ENCODE measurements around the gene UBR2.
"Not testable (repeated sequence)": the region's sequence is repeated elsewhere in the genome, so short reads cannot be mapped to it uniquely, and the experiment has no call there.

The UBR2 gene

DNA sequence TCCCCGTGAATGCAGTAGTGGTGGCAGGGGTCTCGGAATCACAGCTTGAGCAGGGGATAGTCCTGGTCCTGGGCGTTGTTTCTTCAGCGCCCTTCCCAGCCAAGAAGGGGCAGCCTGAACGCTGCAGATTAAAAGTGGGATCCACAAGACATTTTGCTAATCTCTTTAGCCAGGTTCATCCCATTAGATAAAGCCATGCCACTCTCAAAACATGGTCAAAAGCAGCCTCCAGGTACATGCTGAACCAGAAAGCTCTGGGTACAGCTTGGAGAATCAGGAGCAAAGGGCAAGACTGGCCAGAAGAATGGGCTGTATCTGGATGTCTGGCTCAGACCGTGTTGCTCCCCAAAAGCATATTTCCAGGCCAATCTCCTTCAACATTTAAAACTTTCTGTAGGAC, 158.7 kb downstream of the UBR2 start, which contains the start of gene PRPH2:
PRPH2 (minus strand) TSS at position 101 of the 400 bp plus-strand sequence. CDS start 263 bp downstream, outside the sequence.
- H3K27me3 ChIP-seq (ENCODE audit: control insufficient read depth, insufficient read depth, low read length) = no peaks in the 10 kb centered on the region
- no peak within 1 kb of the TSS for H3K9ac ChIP-seq (ENCODE audit: low read depth, low read length)
- H3K36me3 ChIP-seq (ENCODE audit: control insufficient read depth, insufficient read depth, low read length) = no peaks in the 10 kb centered on the region
- peaks cover 7% of the 10 kb centered on the region for H3K4me1 ChIP-seq (ENCODE audit: control insufficient read depth, insufficient read depth, low read length)
- H3K9me3 ChIP-seq (ENCODE audit: control insufficient read depth, insufficient read depth, low read length) = no peaks in the 10 kb centered on the region
- H3K4me3 ChIP-seq (ENCODE audit: low read depth, low read length) = no peak within 1 kb of the TSS

DNA sequence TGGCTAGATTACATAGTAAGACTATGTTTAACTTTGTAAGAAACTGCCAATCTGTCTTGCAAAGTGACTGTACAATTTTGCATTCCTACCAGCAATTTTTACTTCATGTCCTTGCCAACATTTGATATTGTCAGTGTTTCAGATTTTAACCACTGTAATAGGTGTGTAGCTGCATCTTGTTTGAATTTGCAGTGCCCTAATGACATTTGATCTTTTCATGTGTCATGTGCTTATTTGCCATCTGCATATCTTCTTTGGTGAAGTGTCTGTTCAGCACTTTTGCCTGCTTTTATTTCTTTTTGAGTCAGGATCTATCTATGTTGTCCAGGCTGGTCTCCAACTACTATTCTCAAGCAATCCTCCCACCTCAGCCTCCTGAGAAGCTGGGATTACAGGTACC, 161.0 kb downstream of the UBR2 start:
- peaks cover 7% of the 10 kb centered on the region for H3K4me1 ChIP-seq (ENCODE audit: control insufficient read depth, insufficient read depth, low read length)

DNA sequence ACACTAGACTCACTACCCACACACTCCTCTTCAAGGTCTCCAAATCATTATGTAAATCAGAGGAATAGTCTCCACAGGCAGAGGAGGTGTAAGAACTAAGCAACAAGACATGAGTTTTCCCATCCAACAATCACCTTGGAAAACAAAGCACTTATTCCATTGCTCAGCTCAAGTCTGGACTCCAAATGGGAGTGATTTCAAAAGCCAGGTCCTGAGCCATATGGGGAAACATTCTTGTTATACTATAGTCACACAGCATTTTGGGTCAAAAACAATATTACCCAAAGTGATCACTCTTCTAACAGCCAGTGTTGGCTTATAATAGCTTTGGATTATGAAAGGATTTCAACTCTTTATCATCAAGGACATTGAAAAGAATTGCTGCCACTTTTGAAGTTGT, 162.2 kb downstream of the UBR2 start:
- H3K9me3 ChIP-seq (ENCODE audit: control insufficient read depth, insufficient read depth, low read length) = no peaks in the 10 kb centered on the region
- no peak overlapping the region for H3K4me3 ChIP-seq (ENCODE audit: low read depth, low read length)
- no peaks in the 10 kb centered on the region for H3K27me3 ChIP-seq (ENCODE audit: control insufficient read depth, insufficient read depth, low read length)
- peak overlapping the region; percentile 18 for H3K9ac ChIP-seq (ENCODE audit: low read depth, low read length)
- peaks cover 7% of the 10 kb centered on the region for H3K4me1 ChIP-seq (ENCODE audit: control insufficient read depth, insufficient read depth, low read length)
- H3K36me3 ChIP-seq (ENCODE audit: control insufficient read depth, insufficient read depth, low read length) = no peaks in the 10 kb centered on the region

More for the DNA sequence above, 161.0 kb downstream of the UBR2 start:
- Histone ChIP-seq H3K36me3 (ENCODE audit: control insufficient read depth, insufficient read depth, low read length) (no peaks in the 10 kb centered on the region), H3K9ac (ENCODE audit: low read depth, low read length) (no peak overlapping the region), H3K4me3 (ENCODE audit: low read depth, low read length) (no peak overlapping the region), H3K9me3 (ENCODE audit: control insufficient read depth, insufficient read depth, low read length) (no peaks in the 10 kb centered on the region), H3K27me3 (ENCODE audit: control insufficient read depth, insufficient read depth, low read length) (no peaks in the 10 kb centered on the region)

- H3K9ac ChIP-seq (ENCODE audit: low read depth, low read length) = peak overlapping the region; percentile 18
- no peaks in the 10 kb centered on the region for H3K36me3 ChIP-seq (ENCODE audit: control insufficient read depth, insufficient read depth, low read length)
- H3K27me3 ChIP-seq (ENCODE audit: control insufficient read depth, insufficient read depth, low read length) = no peaks in the 10 kb centered on the region
- H3K9me3 ChIP-seq (ENCODE audit: control insufficient read depth, insufficient read depth, low read length) = no peaks in the 10 kb centered on the region
- peaks cover 7% of the 10 kb centered on the region for H3K4me1 ChIP-seq (ENCODE audit: control insufficient read depth, insufficient read depth, low read length)
- no peak overlapping the region for H3K4me3 ChIP-seq (ENCODE audit: low read depth, low read length)
These were observed 162.8 kb downstream of the UBR2 start for GRCh38 chr6:42726485-42727086.

DNA sequence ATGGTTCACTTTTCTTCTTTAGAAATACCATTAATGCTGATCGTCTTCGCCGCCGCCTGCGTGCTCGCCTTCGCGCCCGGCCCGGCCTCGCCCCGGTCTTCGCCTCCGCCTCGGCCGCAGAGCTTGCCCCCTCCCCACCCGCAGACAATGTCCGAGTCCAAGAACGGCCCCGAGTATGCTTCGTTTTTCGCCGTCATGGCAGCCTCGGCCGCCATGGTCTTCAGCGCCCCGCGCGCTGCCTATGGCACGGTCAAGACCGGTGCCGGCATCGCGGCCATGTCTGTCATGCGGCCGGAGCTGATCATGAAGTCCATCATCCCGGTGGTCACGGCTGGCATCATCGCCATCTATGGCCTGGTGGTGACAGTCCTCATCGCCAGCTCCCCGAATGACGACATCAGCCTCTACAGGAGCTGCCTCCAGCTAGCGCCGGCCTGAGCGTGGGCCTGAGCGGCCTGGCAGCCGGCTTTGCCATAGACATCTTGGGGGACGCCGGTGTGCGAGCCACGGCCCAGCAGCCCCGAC, 163.3 kb downstream of the UBR2 start:
- Histone ChIP-seq H3K9me3 (ENCODE audit: control insufficient read depth, insufficient read depth, low read length) (no peaks in the 10 kb centered on the region), H3K4me3 (ENCODE audit: low read depth, low read length) (no peak overlapping the region), H3K36me3 (ENCODE audit: control insufficient read depth, insufficient read depth, low read length) (no peaks in the 10 kb centered on the region), H3K9ac (ENCODE audit: low read depth, low read length) (no peak overlapping the region), H3K27me3 (ENCODE audit: control insufficient read depth, insufficient read depth, low read length) (no peaks in the 10 kb centered on the region), H3K4me1 (ENCODE audit: control insufficient read depth, insufficient read depth, low read length) (peaks cover 7% of the 10 kb centered on the region)

GRCh38 chr6:42727627-42728026, 163.8 kb downstream of the UBR2 start:
- no peak overlapping the region for H3K4me3 ChIP-seq (ENCODE audit: low read depth, low read length)
- H3K9ac ChIP-seq (ENCODE audit: low read depth, low read length) = no peak overlapping the region

GRCh38 chr6:42729731-42730130, 165.9 kb downstream of the UBR2 start:
- no peak overlapping the region for H3K4me3 ChIP-seq (ENCODE audit: low read depth, low read length)
- H3K27me3 ChIP-seq (ENCODE audit: control insufficient read depth, insufficient read depth, low read length) = no peaks in the 10 kb centered on the region
- no peak overlapping the region for H3K9ac ChIP-seq (ENCODE audit: low read depth, low read length)
- H3K36me3 ChIP-seq (ENCODE audit: control insufficient read depth, insufficient read depth, low read length) = no peaks in the 10 kb centered on the region
- H3K9me3 ChIP-seq (ENCODE audit: control insufficient read depth, insufficient read depth, low read length) = no peaks in the 10 kb centered on the region
- H3K4me1 ChIP-seq (ENCODE audit: control insufficient read depth, insufficient read depth, low read length) = peaks cover 7% of the 10 kb centered on the region

More at GRCh38 chr6:42727627-42728026, 163.8 kb downstream of the UBR2 start:
- no peaks in the 10 kb centered on the region for H3K9me3 ChIP-seq (ENCODE audit: control insufficient read depth, insufficient read depth, low read length)
- no peaks in the 10 kb centered on the region for H3K27me3 ChIP-seq (ENCODE audit: control insufficient read depth, insufficient read depth, low read length)
- H3K36me3 ChIP-seq (ENCODE audit: control insufficient read depth, insufficient read depth, low read length) = no peaks in the 10 kb centered on the region
- H3K4me1 ChIP-seq (ENCODE audit: control insufficient read depth, insufficient read depth, low read length) = peaks cover 7% of the 10 kb centered on the region

DNA sequence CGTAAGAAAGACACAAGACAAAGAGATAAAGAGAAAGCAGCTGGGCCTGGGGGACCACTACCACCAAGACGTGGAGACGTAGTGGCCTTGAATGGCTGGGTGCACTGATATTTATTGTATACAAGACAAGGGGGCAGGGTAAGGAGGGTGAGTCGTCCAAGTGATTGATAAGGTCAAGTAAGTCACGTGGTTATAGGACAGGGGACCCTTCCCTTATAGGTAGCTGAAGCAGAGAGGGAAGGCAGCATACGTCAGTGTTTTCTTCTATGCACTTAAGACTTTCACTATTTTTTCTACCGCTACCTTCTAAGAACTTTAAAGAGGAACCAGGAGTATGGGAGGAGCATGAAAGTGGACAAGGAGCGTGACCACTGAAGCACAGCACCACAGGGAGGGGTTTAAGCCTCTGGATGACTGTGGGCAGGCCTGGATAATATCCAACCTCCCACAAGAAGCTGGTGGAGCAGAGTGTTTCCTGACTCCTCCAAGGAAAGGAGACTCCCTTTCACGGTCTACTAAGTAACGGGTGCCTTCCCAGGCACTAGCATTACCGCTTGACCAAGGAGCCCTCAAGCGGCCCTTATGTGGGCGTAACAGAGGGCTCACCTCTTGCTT, 170.1 kb downstream of the UBR2 start:
- not testable (repeated sequence) for H3K9me3 ChIP-seq (ENCODE audit: control insufficient read depth, insufficient read depth, low read length); H3K9ac ChIP-seq (ENCODE audit: low read depth, low read length); H3K27me3 ChIP-seq (ENCODE audit: control insufficient read depth, insufficient read depth, low read length); H3K4me1 ChIP-seq (ENCODE audit: control insufficient read depth, insufficient read depth, low read length); H3K4me3 ChIP-seq (ENCODE audit: low read depth, low read length); H3K36me3 ChIP-seq (ENCODE audit: control insufficient read depth, insufficient read depth, low read length)

DNA sequence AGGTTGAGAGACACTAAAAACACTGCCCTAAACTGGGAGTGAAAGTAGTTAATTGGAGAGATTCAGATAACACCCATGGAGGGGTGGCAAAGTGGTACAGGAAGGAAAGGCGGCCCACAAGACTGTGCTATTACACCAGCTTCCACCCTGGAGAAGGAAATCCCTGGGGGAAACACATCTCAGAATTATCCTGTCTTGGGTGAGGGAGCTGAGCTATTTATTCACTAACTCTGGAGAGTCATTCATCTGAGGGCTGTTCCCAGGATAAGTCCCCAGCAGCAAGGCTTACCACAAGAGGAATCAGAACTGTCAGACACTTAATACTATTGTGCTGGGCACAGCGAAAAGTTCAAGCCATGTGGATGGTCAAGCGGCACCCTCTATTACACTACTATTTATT, 172.1 kb downstream of the UBR2 start:
- Histone ChIP-seq H3K4me3 (ENCODE audit: low read depth, low read length) (no peak overlapping the region), H3K27me3 (ENCODE audit: control insufficient read depth, insufficient read depth, low read length) (no peaks in the 10 kb centered on the region), H3K36me3 (ENCODE audit: control insufficient read depth, insufficient read depth, low read length) (no peaks in the 10 kb centered on the region), H3K9ac (ENCODE audit: low read depth, low read length) (no peak overlapping the region), H3K4me1 (ENCODE audit: control insufficient read depth, insufficient read depth, low read length) (no peaks in the 10 kb centered on the region), H3K9me3 (ENCODE audit: control insufficient read depth, insufficient read depth, low read length) (no peaks in the 10 kb centered on the region)

GRCh38 chr6:42740725-42741124, 176.9 kb downstream of the UBR2 start:
- Histone ChIP-seq H3K9me3 (ENCODE audit: control insufficient read depth, insufficient read depth, low read length) (no peaks in the 10 kb centered on the region), H3K4me1 (ENCODE audit: control insufficient read depth, insufficient read depth, low read length) (no peaks in the 10 kb centered on the region), H3K27me3 (ENCODE audit: control insufficient read depth, insufficient read depth, low read length) (no peaks in the 10 kb centered on the region), H3K36me3 (ENCODE audit: control insufficient read depth, insufficient read depth, low read length) (no peaks in the 10 kb centered on the region), H3K4me3 (ENCODE audit: low read depth, low read length) (no peak overlapping the region), H3K9ac (ENCODE audit: low read depth, low read length) (no peak overlapping the region)

- Histone ChIP-seq H3K9me3 (ENCODE audit: control insufficient read depth, insufficient read depth, low read length) (no peaks in the 10 kb centered on the region), H3K4me3 (ENCODE audit: low read depth, low read length) (no peak overlapping the region), H3K4me1 (ENCODE audit: control insufficient read depth, insufficient read depth, low read length) (no peaks in the 10 kb centered on the region), H3K9ac (ENCODE audit: low read depth, low read length) (no peak overlapping the region), H3K27me3 (ENCODE audit: control insufficient read depth, insufficient read depth, low read length) (no peaks in the 10 kb centered on the region), H3K36me3 (ENCODE audit: control insufficient read depth, insufficient read depth, low read length) (no peaks in the 10 kb centered on the region)
These were observed 178.5 kb downstream of the UBR2 start for GRCh38 chr6:42742116-42742894.

All from iPS-15b (cell line).